Gastroesophageal sphincter (tissue), 4 donors: ENCODE results near the gene RIPOR1. TPM values are rescaled to one million over a fixed set of nuclear protein-coding genes. Genes with fewer than 3 reads are reported as not detected.

Experiments used
- ATAC-seq: fragments of 150-250 bp; one replicate; pipeline ENCODE4 v1.9.1; 2016; ENCODE audit warnings: mild to moderate bottlenecking, moderate library complexity
- H3K27ac ChIP-seq, 4 donors: fragments of 200-600 bp; sonication (generic) in 3 of 4; 1 replicate in 3 of 4; 2 replicates in 1 of 4; pipeline ENCODE4 v1.5.1; 2016 to 2019
- H3K27me3 ChIP-seq: fragments of 200-600 bp; sonication (generic); one replicate; pipeline ENCODE4 v1.5.1; 2019
- H3K36me3 ChIP-seq, 2 donors: fragments of 200-600 bp; sonication (generic); one replicate each; pipeline ENCODE4 v1.5.1; 2019; ENCODE audit warnings: control low read depth in 1 of 2
- H3K4me1 ChIP-seq, 3 donors: fragments of 200-600 bp; sonication (generic); 1 replicate in 2 of 3; 2 replicates in 1 of 3; pipeline ENCODE4 v1.5.1; 2016 to 2019; ENCODE audit warnings: control low read depth in 2 of 3
- H3K4me3 ChIP-seq, 2 donors: fragments of 200-600 bp; sonication (generic); one replicate each; pipeline ENCODE4 v1.5.1; 2019; ENCODE audit warnings: mild to moderate bottlenecking in 1 of 2, moderate library complexity in 1 of 2
- H3K9me3 ChIP-seq, 3 donors: fragments of 200-600 bp; sonication (generic); one replicate each; pipeline ENCODE4 v1.5.1; 2017 to 2019; ENCODE audit warnings: control low read depth in 2 of 3
- CTCF ChIP-seq, 4 experiments: fragments of 200-600 bp in 2 of 4; fragments of 450-650 bp in 2 of 4; sonication (generic) in 1 of 4; IDR thresholded peaks; one replicate each; pipeline ENCODE4 v1.5.1; 2017 to 2019; ENCODE audit warnings: antibody characterized with exemption in 4 of 4, mild to moderate bottlenecking in 2 of 4, moderate library complexity in 2 of 4
- EP300 ChIP-seq: sonication (generic); formaldehyde crosslinking; IDR thresholded peaks from one replicate; pipeline ENCODE4 v1.6.1; 2017; ENCODE audit warnings: antibody characterized with exemption, mild to moderate bottlenecking
- POLR2A ChIP-seq, 2 donors: fragments of 450-650 bp; IDR thresholded peaks; one replicate each; pipeline ENCODE4 v1.6.1; 2017; ENCODE audit warnings: antibody characterized with exemption in 2 of 2, mild to moderate bottlenecking in 2 of 2, moderate library complexity in 1 of 2
- POLR2AphosphoS5 ChIP-seq: sonication (generic); formaldehyde crosslinking; IDR thresholded peaks from one replicate; pipeline ENCODE4 v1.6.1; 2017; ENCODE audit warnings: antibody characterized with exemption
- WGBS, 2 donors: methylation state at CpG; one replicate each; pipeline ENCODE4 v1.1.5; 2018; ENCODE audit warnings: low coverage in 1 of 2; 5-methylcytosine and 5-hydroxymethylcytosine counted together
- total RNA-seq, 4 donors: library from RNA; depleted of rRNA; stranded (reverse); fragments of >200 nt; gene quantifications; one replicate each; pipeline ENCODE4 v1.1.0, GENCODE V29; 2016

Gene RIPOR1
- total RNA-seq, 4 donors from 2014 or later, result 43.3 to 112 (median 64.9) TPM

- Histone ChIP-seq H3K27me3 (no peaks in the 10 kb centered on the region), H3K9me3 (no peaks in the 10 kb centered on the region), H3K36me3 (no peaks in the 10 kb centered on the region), H3K27ac (no peak overlapping the region), H3K4me1 (peaks cover 0 to 23% (median 8%) of the 10 kb centered on the region in 3 donors), H3K4me3 (no peak overlapping the region)
- 57 to 93% methylated on average over 2 to 3 of the region's 3 CpGs for WGBS, 2 donors
- no peak for ATAC-seq
- TF ChIP-seq POLR2A (IDR thresholded peaks at IDR 0.05) (no peak), EP300 (no peak), POLR2AphosphoS5 (no peak), CTCF (IDR thresholded peaks at IDR 0.05) (no peak)
Observed at GRCh38 chr16:67555795-67556212, 27.2 kb downstream of the RIPOR1 start.

GRCh38 chr16:67558859-67559258 lies 30.2 kb downstream of the RIPOR1 start:
- WGBS, 2 donors, result 40% methylated on average over 1 of the region's 1 CpG; no CpG with 5 or more reads in 1 of the 2 donors
- TF ChIP-seq EP300 (no peak), POLR2A (IDR thresholded peaks at IDR 0.05) (no peak), CTCF (IDR thresholded peaks at IDR 0.05) (no peak), POLR2AphosphoS5 (no peak)
- no peak overlapping the region for H3K4me3 ChIP-seq
- H3K27ac ChIP-seq, result no peak overlapping the region
- peaks cover 0 to 17% (median 6%) of the 10 kb centered on the region in 3 donors for H3K4me1 ChIP-seq
- no peaks in the 10 kb centered on the region for H3K36me3 ChIP-seq
- H3K9me3 ChIP-seq, result no peaks in the 10 kb centered on the region
- H3K27me3 ChIP-seq, result no peaks in the 10 kb centered on the region
- ATAC-seq, result no peak

DNA sequence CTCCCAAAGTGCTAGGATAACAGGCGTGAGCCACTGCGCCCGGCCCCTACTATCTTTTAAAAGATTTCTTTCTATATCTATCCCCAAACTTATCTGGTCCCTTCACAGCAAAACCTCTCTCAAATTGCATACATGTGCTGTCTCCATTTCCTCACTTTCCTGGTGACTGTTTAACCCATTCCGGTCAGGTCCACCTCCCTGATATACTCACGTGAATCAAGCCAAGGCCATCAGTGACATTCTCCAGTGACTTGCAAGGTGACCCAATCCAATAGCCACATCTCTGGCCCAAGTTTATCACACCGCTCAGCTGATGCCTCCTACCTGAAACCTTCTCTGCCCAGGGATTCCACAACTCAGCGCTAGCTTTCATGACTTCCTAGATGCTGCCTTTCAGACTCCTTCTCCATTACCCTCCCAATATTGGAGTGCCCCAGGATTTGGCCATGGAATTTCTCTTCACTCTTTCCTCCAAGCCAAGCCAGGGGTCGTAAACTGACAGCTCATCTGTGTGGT lies 32.3 kb downstream of the RIPOR1 start:
- Histone ChIP-seq H3K36me3 (no peaks in the 10 kb centered on the region), H3K4me1 (peaks cover 0 to 37% (median 18%) of the 10 kb centered on the region in 3 donors), H3K27me3 (no peaks in the 10 kb centered on the region), H3K4me3 (no peak overlapping the region), H3K27ac (peak overlapping the region; percentile 22 to 99 (median 96)), H3K9me3 (no peaks in the 10 kb centered on the region)
- 84 to 89% methylated on average over 5 to 8 of the region's 8 CpGs for WGBS, 2 donors
- ATAC-seq, result no peak
- TF ChIP-seq CTCF (IDR thresholded peaks at IDR 0.05) (no peak), EP300 (no peak), POLR2A (IDR thresholded peaks at IDR 0.05) (no peak), POLR2AphosphoS5 (no peak)

DNA sequence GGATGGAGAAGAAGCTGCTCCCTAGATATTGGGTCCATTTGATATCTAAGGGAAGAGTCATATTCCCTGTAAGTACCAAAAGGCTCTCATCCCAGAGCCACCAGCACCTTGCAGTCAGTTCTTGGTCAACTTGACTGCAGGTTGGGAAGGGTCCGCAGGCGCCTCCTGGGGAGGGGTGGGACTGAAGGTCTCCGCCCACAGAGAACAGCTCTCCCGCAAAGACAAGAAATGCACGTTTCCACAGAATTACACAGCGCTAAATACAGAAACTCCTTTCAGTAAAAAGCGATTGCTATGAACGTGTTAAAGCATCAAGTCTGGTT lies 32.8 kb downstream of the RIPOR1 start:
- H3K27me3 ChIP-seq, result no peaks in the 10 kb centered on the region
- H3K4me3 ChIP-seq, result peak overlapping the region; percentile 69 to 71
- TF ChIP-seq POLR2A (IDR thresholded peaks at IDR 0.05) (no peak), EP300 (no peak), CTCF (IDR thresholded peaks at IDR 0.05) (no peak), POLR2AphosphoS5 (no peak)
- WGBS, 2 donors, result 20% methylated on average over 2 of the region's 8 CpGs; no CpG with 5 or more reads in 1 of the 2 donors
- peaks cover 0 to 37% (median 18%) of the 10 kb centered on the region in 3 donors for H3K4me1 ChIP-seq
- no peaks in the 10 kb centered on the region for H3K36me3 ChIP-seq
- no peak for ATAC-seq
- no peaks in the 10 kb centered on the region for H3K9me3 ChIP-seq
- H3K27ac ChIP-seq, result peak overlapping the region; percentile 95 to 99 (median 97)

GRCh38 chr16:67561824-67562525 lies 33.3 kb downstream of the RIPOR1 start:
- H3K27ac ChIP-seq, result peak overlapping the region; percentile 95 to 99 (median 97)
- H3K4me1 ChIP-seq, result peaks cover 0 to 37% (median 18%) of the 10 kb centered on the region in 3 donors
- H3K27me3 ChIP-seq, result no peaks in the 10 kb centered on the region
- H3K36me3 ChIP-seq, result no peaks in the 10 kb centered on the region
- peak; percentile 59 for TF ChIP-seq POLR2AphosphoS5
- TF ChIP-seq POLR2A (IDR thresholded peaks at IDR 0.05), result peak; percentile 15 to 54
- TF ChIP-seq CTCF (IDR thresholded peaks at IDR 0.05), result no peak
- no peak for TF ChIP-seq EP300
- WGBS, 2 donors, result no CpG with 5 or more reads among the region's 76 CpGs
- H3K9me3 ChIP-seq, result no peaks in the 10 kb centered on the region
- peak; percentile 90 for ATAC-seq
- peak overlapping the region; percentile 69 to 71 for H3K4me3 ChIP-seq
